HG03469 (cell line): ENCODE measurements around the gene COX7A2L.
"Not testable (repeated sequence)": the region's sequence is repeated elsewhere in the genome, so short reads cannot be mapped to it uniquely, and the experiment has no call there.

Source experiments
- ATAC-seq: cut with Tn5 transposase; IDR thresholded peaks from one replicate; pipeline ENCODE4 v1.9.1; 2021; ENCODE audit warnings: mild to moderate bottlenecking, moderate library complexity, moderate number of reproducible peaks; ENCODE audit not compliant: unreplicated experiment

Gene COX7A2L

DNA sequence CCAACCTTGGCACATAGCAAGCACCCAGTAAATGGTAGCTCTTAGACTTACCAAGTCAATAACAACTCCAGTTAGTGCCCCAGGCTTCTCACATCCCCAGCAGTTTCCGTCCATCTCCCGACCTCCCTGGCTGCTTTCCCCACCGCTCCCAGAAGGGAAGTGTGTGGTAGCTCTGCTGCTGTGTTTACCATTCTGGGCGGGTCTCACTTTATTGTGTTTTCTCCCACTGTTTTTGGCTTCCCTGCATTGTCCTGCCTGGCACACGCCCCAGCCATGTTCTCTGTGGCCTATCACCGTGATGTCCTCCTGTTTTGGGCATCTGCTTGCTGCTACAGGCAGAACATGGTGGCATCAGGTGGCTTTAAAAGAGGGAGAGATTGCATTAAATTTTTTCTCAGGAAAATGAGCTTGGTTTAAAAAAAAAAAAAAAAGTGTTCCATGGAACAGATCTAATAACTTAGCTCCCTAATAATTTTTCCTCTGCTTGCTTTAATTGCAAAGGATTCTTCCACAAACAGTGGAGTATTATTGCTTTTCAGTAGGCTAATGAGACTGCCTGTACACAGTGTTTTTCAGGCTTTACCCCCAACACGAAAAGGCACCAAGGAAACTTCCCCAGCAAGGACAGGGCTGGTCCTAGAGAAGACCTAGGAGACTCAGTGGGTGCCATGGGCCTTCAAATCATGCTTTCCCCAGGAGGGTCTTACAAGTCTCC lies 8.0 kb upstream of the COX7A2L start:
- ATAC-seq = no peak

DNA sequence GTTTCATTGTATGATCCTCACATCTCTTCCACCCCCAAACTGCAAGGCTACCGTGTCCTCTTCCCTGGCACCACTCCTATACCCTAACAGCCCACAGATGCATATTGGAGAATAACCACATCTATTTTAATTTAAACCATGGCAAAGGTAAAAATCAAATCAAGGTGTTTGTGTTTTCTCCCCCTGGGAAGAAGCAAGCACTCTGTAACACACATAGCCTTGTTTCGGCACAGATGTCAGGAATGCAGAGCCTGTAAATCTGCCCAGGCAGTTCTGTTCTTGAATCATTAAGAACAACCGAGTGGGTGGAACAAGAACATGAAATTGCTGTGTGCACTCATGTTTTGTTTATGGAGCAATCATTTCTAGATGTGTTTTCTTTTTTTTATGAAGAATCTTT lies 6.8 kb upstream of the COX7A2L start:
- ATAC-seq = no peak

DNA sequence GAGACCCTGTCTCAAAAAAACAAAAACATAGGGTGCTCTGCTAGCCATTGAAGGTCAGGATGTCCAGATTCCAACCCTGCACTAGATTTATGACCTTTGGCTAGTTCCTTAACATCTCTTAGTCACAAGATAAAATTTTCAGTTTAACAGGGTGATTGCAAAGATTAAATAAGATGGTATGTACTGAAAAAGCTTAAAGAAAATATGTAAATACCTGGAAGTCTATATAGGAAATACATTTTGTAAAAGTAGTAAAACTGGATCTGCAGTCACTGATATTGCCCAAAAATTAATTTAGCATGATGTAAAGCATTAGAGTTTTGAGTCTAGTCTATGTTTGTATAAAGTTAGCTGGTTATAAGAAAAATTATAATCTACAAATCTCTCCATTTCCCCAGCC lies 5.4 kb upstream of the COX7A2L start:
- no peak for ATAC-seq

DNA sequence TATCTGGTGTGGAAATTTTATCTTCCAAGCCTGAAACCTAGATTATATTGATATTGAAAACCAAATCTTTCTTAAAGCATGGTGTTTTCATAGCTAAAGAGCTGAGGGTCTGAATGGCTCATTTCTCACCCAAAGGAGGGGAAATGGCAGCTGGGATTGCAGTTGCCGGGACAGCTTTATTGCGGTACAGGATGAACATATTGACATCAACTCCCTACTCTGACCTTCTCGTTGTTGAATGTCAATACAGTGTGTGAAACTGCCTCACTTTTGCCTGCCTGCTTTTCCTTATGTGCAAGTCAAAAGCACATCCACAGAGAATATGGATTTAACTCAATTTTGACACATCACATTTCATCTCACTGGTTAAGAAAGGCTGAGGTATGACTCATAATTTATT lies 3.6 kb upstream of the COX7A2L start:
- ATAC-seq = no peak

DNA sequence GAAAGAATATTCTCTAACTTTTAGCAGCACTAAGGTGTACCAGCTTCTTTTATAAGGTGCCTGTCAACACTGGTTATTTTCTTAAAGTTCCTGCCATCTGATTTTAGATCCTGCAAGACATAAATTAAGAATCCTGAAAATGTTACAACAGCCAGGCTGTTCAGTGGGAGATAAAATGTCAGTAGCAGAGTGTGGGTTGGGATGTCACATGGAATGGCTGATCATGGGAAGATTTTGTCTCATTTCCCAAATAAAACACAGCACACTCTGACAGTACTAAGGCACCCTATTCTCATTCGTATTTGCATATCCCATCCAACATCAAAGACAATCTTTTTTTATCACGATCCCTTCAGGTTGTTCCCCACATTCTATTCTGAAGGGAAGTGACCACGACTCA lies 2.4 kb upstream of the COX7A2L start:
- ATAC-seq = no peak

DNA sequence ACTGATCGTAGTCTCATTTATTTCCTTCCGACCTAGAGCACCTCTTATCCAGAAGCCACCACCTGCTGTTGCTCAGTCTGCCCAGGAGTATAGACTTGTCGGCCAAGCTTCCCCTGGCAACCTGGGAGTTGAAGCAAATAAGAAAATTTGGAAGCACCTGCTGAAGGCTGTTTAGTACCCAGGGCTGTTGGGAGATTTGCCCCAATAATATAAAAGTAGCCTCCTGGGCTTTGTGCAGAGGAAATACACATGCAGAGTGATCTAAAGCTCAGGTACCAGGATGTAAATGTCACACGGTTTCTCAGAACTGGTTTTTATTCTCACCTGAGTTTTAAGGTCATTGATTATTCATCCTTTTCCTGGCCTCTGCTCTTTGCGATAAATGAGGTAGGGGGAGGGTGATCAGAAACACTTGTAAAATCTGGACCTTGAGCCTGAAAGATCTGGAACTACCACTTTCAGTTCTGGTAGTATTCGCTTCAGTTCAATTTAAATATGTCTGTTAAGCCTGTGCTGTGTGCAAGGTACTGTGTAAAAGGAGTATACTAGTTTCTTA lies 789 bp upstream of the COX7A2L start:
- no peak for ATAC-seq

DNA sequence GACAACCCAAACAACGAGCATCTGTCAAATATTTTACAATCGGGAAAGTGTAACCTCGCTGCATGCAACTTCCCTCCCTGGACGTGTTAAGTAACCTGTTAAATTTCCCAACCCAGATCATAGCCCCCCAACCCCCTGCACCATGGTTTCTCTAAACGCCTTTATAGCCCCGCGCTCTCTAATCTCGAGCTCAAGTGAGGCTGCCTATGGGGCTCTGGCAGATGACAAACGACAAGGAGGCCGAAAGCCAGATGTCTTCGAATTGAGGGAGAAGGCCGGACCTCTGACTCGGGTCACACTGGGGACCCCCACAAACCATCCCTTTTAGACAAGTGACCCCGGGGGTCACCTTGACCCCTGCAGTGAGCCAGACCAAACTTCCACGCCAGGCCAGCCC lies 526 bp downstream of the COX7A2L start:
- ATAC-seq = no peak

DNA sequence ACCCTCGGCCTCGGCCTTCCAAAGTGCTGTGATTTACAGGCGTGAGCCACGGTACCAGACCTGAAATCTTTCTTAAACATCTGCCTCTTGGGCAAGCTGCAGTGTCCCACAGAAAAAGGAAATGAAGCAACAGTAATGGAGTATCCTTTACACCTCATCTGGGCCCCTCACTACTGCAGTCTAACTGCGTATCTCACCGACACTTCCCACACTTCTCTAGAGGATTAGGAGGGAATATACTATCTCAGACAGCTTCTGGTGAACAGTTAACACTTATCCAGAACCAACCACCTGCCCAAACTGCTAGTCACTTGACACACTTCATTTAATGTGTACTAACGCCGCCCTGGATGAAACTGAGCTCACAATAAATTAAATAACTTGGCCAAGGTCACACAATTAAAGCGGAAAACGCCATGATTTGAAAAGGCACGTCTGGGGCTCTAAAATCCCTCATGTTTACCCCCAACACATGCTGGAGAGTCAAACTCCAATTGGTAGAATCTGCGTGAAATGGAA lies 993 bp downstream of the COX7A2L start:
- no peak for ATAC-seq

DNA sequence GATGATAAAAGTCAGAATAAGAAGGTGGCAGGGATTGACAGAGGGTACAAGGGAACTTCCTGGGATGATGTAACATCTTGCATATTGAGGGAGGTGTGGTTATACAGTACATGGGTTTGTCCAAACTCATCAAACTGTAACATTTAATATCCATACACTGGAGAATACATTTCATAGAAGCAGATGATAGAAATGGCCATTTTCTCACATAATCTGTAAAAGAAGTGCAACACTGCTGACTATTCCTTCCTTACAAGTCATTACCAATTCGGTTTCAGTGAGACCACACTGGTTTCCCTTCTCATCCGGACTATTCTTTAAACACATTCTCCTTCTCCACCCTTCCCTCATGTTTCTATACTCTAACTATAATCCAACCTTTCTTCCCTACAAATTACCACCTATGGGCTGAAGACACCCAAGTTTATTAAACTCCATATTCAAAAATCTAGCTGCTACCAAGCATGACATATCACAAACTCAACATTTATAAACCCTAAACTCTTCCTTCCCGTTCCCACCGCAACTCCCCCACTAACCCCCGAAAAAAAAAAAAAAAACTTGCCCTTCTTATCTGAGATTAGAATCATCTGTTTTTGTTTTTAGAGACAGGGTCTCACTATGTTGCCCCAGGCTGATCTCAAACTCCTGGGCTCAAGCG lies 1.6 kb downstream of the COX7A2L start:
- no peak for ATAC-seq

DNA sequence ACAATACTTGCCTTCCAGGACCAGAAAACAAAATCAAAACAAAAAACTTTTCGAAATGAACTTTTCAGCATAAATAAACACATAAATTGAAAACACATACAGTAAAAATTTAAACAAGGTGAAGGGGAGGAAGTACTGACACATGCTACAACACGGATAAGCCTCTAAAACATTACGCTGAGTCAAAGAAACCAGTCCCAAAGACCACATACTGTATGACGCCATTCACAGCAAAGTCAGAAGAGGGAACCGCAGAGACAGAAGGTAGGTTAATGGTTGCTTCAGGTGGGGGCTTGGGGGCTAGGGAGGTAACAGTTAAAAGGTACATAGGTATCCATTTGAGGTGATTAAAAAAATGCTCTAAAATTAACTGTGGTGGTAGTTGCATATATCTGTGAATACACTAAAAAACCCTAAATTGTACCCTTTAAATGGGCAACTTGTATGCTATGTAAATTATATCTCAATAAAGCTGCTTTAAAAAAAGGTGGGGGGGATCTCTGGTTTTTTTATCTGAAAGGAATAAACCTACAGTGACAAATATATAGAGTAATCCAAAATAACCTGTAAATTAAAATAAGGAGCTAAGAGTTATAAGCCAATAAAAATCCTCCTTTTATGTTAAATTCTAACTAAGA lies 7.1 kb downstream of the COX7A2L start:
- no peak for ATAC-seq

DNA sequence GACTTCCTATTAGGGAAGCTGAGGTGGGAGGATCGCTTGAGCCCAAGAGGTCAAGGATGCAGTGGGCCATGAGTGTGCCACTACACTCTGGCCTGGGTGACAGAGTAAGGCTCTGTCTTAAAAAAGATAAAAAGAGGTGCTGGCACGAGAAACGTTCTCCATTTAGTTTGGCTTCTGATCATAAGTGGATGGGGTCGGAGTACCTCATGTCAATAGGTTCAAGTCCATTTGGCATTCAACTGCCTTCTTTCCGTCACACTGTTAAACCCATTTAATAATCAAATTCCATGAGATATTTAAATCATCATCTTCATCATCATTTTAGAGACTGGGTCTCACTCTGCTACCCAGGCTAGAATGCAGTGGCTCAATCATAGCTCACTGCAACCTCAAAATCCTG lies 9.2 kb downstream of the COX7A2L start:
- no peak for ATAC-seq

DNA sequence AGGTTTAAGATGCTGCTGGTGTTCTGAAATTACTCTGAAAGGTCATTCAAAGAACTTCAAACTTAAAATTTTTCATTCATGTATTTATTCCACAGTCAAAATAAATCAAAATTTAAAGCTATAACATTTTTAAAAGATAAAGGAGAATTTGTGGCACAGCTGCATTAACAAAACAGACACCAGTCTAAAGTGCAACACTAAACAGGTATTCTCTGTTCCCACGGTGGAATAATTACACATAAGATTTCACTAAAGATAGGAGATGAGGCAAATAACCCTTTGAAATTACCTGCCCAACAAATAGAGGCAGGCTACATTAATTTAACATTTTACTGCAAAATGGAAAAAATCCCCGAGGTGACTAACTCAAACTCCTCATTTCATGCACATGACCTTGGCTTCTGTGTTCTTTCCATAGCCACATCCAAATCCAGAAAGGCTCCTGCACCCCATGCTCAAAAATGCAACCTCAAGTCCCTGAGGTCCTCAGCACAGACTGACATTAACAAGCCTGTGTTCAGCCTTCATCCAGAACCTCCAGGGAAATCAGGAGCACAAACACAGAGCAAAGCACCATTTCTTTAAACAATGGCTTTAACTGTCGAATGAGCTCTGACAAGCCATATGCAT lies 10.5 kb downstream of the COX7A2L start:
- ATAC-seq = no peak

DNA sequence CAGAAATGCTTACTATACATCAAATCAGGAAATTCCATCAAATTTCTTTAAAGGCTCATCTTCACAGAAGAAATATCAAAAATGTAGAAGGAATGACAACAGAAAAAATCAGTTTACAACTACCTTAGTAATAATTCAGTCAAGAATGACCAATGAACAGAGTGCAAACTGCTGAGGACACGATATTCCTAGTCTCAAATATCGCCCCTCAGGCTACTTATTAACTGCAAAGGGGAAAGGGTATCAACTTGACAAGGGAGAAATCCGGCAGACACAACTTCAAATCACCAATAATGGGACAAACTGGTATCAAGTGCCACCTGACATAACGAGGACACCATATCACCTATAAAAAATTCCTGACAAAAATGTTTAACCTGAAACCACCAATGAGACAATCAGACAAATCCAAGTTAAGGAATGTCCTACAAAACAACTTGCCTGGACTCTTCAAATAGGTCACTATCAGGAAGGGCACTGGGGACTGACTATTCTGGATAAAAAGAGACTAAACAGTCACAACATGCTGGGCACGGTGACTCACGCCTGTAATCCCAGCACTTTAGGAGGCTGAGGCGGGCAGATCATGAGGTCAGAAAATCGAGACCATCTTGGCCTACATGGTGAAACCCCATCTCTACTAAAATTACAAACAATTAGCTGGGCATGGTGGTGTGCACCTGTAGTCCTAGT lies 12.8 kb downstream of the COX7A2L start:
- ATAC-seq = no peak

DNA sequence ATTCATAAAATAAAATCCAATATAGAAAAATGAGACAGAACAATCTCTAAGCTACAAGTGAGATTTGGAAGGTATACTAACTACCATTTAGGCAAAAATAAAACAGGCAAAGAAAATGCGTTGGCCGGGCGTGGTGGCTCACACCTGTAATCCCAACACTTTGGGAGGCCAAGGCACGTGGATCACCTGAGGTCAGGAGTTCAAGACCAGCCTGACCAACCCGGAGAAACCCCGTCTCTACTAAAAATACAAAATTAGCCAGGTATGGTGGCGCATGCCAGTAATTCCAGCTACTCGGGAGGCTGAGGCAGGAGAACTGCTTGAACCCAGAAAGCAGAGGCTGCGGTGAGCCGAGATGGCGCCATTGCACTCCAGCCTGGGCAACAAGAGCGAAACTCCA lies 13.5 kb downstream of the COX7A2L start:
- not testable (repeated sequence) for ATAC-seq

DNA sequence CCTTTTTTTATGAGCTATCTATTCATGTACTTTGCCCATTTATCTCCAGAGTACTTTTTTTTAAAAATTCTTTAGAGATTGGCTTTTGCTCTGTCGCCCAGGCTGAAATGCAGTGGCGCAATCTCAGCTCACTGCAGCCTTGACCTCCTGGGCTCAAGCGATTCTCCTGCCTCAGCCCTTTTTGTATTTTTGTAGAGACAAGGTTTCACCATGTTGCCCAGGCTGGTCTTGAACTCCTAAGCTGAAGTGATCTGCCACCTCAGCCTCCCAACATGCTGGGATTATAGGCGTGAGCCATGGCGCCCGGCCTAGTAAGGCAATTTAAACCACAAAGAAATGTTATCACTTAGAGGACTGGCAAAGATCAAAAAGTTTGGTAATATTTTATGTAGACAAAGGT lies 14.2 kb downstream of the COX7A2L start:
- ATAC-seq = not testable (repeated sequence)

DNA sequence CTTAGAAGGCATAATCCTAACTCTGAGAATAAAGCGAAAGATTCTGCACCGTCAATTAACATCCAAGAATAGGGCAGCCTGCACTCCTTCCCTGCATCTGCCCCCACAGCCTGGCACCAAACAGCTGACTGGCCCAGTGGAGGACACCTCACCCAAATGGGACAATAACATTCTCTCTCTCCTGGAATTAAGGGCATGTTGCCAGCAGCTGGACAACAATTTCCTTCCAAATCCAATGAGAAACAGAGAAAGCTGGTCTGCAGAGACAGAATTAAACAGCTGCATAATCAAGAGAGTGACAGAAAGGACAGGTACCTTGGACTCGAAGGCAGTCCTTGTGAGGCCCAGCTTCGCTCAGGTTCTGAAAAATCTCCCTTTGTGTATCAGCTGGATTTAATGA lies 15.0 kb downstream of the COX7A2L start:
- no peak for ATAC-seq

DNA sequence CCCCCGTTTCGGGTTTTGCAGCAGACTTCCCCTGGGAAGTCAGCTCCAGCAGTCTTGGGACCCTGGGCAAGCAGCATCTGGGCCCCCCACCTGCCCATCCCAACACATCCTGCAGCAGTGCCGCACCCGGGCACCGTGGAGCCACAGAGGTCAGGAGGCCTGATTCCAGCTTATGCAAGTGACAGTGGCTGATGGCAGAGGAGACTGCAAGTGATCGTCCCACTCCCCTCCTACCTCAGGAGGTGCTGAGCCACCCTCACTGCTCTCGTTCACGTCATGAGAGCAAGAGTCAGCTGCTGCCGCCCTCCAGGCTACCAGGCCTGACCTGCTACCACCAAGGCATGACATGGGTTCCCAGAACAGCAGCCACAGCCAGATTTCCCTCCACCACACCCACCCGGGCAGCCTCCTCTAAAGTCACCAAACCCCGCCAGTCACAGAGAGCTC lies 18.2 kb downstream of the COX7A2L start:
- ATAC-seq = no peak

DNA sequence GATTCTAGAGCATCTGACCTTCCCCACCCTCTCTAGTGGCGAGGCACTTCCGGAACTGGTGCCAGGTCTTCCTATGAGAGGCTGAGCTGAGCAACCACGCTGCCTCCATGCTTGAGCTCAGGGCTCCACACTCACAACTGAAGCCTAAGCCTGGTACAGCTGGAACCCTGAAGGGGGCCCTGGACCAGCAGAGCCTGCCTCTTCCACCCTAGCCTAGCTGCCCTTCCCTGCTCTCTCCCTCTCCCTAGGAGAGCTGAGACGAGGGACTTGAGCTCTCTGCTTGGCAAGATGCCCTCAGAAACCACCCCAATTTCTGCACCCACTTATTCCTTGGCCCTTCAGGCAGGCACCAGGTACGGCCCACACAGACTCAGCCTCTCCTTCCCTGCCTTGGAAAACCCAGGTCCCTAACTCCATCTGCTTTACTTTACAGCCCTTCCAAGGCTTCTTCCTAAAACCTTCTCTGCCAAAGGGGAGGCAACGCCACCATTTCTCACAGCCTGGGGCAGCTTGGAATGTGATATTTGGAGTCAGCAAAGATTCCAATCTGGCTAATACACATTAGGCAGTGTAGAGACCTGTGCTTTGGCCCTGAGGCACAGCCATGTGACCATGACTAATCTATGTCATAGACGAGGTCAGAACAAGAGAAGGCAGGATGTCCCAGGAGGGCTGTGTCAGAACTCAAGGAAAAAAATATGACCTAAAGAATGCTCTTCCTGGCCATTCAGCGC lies 18.8 kb downstream of the COX7A2L start:
- ATAC-seq = peak; percentile 53

DNA sequence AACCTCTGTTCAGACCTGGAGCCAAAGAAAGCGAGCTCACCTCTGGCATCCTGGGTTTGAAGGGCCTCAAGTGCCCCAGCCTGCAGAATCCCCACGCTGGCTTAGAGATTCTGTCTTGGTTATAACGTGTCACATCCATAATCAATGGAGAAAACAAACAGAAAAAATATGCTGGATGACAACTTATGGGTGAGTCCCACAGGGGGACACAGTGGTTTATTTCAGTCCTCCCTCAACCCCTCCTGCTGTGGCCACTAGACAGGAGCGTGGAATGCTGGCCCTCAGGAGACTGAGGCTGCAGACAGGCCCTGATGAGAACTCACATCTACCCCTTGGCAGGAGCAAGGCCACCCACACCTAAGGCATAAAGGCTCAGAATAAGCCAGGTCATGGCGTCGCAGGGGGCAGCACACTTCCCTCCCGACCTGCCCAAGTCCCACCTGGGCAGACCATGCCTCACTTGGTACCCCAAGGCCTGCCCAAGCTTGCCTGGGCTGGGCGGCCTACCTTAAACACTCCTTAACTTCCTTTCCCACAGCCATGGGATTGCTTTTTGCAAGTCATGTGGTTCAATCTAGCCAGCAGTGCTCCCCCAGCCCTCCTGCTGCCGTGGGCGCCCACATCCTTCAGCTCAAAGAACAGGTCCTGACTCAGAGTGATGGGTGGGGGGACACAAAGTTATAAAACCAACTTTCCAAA lies 19.9 kb downstream of the COX7A2L start:
- ATAC-seq = no peak
